Right lobe of liver (tissue), 4 donors: ENCODE measurements around the gene HOXB7.

Experiments used
- POLR2A ChIP-seq: fragments of 450-650 bp; IDR thresholded peaks from one replicate; pipeline ENCODE4 v1.6.1; 2017; ENCODE audit warnings: antibody characterized with exemption, mild to moderate bottlenecking
- TF ChIP-seq, protein P1 (sequence below), 4 donors: fragments of 200-600 bp in 3 of 4; fragments of 450-650 bp in 1 of 4; IDR thresholded peaks; one replicate each; pipeline versions ENCODE4 v1.5.1 to v1.8.0; 2016 to 2022; ENCODE audit warnings: antibody characterized with exemption in 4 of 4, mild to moderate bottlenecking in 2 of 4
- donor health status: DM: no; HTN: no; CAD: no.
- donor health status: DM: no; HTN: no; CAD: no.
- donor health status: DM: no; HTN: yes; CAD: no.

DNA sequence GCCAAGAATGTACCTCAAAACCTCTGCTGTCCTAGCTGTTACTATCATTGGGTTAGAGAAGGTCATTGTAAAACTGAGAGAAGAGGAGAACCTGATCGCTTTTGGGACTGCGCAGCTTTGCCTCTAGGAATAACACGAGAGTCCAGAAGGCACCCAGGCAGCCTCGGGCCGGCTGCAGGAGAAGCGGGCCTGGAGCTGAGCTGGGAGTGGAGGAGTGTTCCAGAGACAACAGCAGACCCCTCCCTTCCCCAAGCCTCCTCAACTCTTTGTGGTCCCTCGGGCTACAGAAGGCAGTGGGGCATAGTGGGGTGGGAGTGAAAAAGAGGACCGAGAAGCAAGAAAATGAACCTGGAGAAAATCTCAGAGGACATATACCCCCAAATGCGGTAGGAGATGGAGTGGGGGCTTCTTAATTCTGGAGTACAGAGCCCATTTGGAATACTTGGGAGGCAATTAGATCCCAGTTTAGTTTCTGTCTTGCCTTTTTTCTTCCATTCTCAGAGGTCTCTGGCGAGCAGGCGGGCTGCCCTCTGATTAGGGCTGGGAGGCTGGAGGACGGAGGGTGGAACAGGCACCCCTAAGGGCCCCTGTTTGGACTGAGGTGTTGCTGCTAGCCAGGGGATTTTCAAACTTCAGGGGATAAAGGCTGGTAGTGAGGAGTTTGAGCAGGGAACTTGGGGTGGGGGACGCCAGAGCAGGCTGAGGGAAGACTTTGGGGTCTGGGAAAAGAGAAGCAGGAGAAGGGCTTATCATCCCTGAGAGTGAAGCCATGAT is 52.6 kb downstream of the HOXB7 start:
- TF ChIP-seq, protein P1, sequence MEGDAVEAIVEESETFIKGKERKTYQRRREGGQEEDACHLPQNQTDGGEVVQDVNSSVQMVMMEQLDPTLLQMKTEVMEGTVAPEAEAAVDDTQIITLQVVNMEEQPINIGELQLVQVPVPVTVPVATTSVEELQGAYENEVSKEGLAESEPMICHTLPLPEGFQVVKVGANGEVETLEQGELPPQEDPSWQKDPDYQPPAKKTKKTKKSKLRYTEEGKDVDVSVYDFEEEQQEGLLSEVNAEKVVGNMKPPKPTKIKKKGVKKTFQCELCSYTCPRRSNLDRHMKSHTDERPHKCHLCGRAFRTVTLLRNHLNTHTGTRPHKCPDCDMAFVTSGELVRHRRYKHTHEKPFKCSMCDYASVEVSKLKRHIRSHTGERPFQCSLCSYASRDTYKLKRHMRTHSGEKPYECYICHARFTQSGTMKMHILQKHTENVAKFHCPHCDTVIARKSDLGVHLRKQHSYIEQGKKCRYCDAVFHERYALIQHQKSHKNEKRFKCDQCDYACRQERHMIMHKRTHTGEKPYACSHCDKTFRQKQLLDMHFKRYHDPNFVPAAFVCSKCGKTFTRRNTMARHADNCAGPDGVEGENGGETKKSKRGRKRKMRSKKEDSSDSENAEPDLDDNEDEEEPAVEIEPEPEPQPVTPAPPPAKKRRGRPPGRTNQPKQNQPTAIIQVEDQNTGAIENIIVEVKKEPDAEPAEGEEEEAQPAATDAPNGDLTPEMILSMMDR (IDR thresholded peaks at IDR 0.05), result no peak
- no peak for TF ChIP-seq POLR2A
